ENCODE data around the gene KPRP.

- TF ChIP-seq EZH2 (IDR thresholded peaks at IDR 0.05; ENCODE audit: insufficient read depth, poor library complexity, severe bottlenecking), result no peak
- no peak for TF ChIP-seq EZH2phosphoT487 (IDR thresholded peaks at IDR 0.05; ENCODE audit: insufficient read depth, low read depth)
Measured at GRCh38 chr1:152783095-152783494, 25.3 kb downstream of the KPRP start.
